H1 (cell line): ENCODE measurements around the gene COMT. TPM values are rescaled to one million over a fixed set of nuclear protein-coding genes. Genes with fewer than 3 reads are reported as not detected.

ENCODE experiments used
- CTCF ChIA-PET: fragments of 300-600 bp; sonication (Branson Sonifier 250); formaldehyde crosslinking; loops from one replicate; lab custom pipeline; 2021; ENCODE audit not compliant: partially characterized antibody; lab: Charles Lee
- POLR2A ChIA-PET: fragments of 300-600 bp; sonication (Branson Sonifier 250); formaldehyde crosslinking; loops from one replicate; lab custom pipeline; 2021; ENCODE audit warnings: inconsistent platforms; ENCODE audit not compliant: partially characterized antibody; lab: Charles Lee
- DNase-seq, 2 experiments: peaks; one replicate each; pipeline versions ENCODE4 v3.0.0 to v3.0.0-alpha.2; 2010 to 2022; ENCODE audit warnings: low spot score in 2 of 2, low read depth in 1 of 2, mixed read lengths in 1 of 2
- FAIRE-seq: peaks from 2 replicates; lab custom pipeline; 2011; peaks lifted over from hg19 to GRCh38; lab: Jason Lieb, UNC
- H2AFZ ChIP-seq: 2 replicates; pipeline ENCODE4 v1.8.1; 2012; ENCODE audit warnings: low read length, inconsistent platforms
- H2AK5ac ChIP-seq: 2 replicates; pipeline ENCODE4 v1.6.1; 2013; ENCODE audit warnings: low read depth, low read length
- H2BK120ac ChIP-seq: replicated peaks from 2 replicates; pipeline ENCODE3; 2013; ENCODE audit warnings: low read depth, low read length, inconsistent platforms
- H2BK12ac ChIP-seq: 2 replicates; pipeline ENCODE4 v1.6.1; 2013; ENCODE audit warnings: low read depth, low read length
- H2BK15ac ChIP-seq: 2 replicates; pipeline ENCODE4 v1.6.1; 2013; ENCODE audit warnings: low read length
- H2BK20ac ChIP-seq: 2 replicates; pipeline ENCODE4 v1.6.1; 2013; ENCODE audit warnings: low read length
- H2BK5ac ChIP-seq: 2 replicates; pipeline ENCODE4 v1.6.1; 2013; ENCODE audit warnings: low read depth, low read length
- H3K14ac ChIP-seq: 2 replicates; pipeline ENCODE4 v1.6.1; 2013; ENCODE audit warnings: inconsistent platforms; ENCODE audit not compliant: insufficient read length
- H3K18ac ChIP-seq: 2 replicates; pipeline ENCODE4 v1.6.1; 2013; ENCODE audit warnings: low read length; ENCODE audit errors: extremely low read depth
- H3K23ac ChIP-seq: 2 replicates; pipeline ENCODE4 v1.6.1; 2013; ENCODE audit warnings: inconsistent platforms; ENCODE audit not compliant: insufficient read length
- H3K23me2 ChIP-seq: 2 replicates; pipeline ENCODE4 v1.6.1; 2013; ENCODE audit warnings: low read depth, low read length
- H3K27ac ChIP-seq: 2 replicates; pipeline ENCODE4 v1.6.1; 2011; ENCODE audit warnings: low read depth, low read length, inconsistent platforms
- H3K27me3 ChIP-seq, 4 experiments: replicated peaks in 1 of 4; 1 replicate in 1 of 4; 2 replicates in 3 of 4; pipeline versions ENCODE4 v1.6.1 to v1.8.1; 2011 to 2013; ENCODE audit warnings: low read length in 3 of 4, mild to moderate bottlenecking in 3 of 4, inconsistent platforms in 2 of 4, mixed read lengths in 2 of 4, moderate library complexity in 1 of 4; ENCODE audit not compliant: control insufficient read depth in 3 of 4, insufficient read depth in 3 of 4; ENCODE audit errors: extremely low read depth in 1 of 4
- H3K36me3 ChIP-seq, 4 experiments: 2 replicates each; pipeline versions ENCODE4 v1.6.1 to v1.8.1; 2011 to 2013; ENCODE audit warnings: mild to moderate bottlenecking in 4 of 4, low read length in 3 of 4, moderate library complexity in 2 of 4, control low read depth in 1 of 4, inconsistent platforms in 1 of 4; ENCODE audit not compliant: insufficient read depth in 4 of 4, control insufficient read depth in 2 of 4
- H3K4ac ChIP-seq: replicated peaks from 2 replicates; pipeline ENCODE3; 2013; ENCODE audit warnings: low read length, low read depth, mixed read lengths, inconsistent platforms; ENCODE audit not compliant: insufficient read length
- H3K4me1 ChIP-seq, 4 experiments: replicated peaks in 1 of 4; 1 replicate in 1 of 4; 2 replicates in 3 of 4; pipeline versions ENCODE4 v1.6.1 to v1.8.1; 2011 to 2013; ENCODE audit warnings: low read length in 3 of 4, inconsistent platforms in 2 of 4, mixed read lengths in 1 of 4; ENCODE audit not compliant: insufficient read depth in 4 of 4, control insufficient read depth in 3 of 4
- H3K4me2 ChIP-seq, 2 experiments: 2 replicates each; pipeline versions ENCODE4 v1.6.1 to v1.8.1; 2011 to 2013; ENCODE audit warnings: low read depth in 2 of 2, low read length in 2 of 2, control low read depth in 1 of 2, inconsistent platforms in 1 of 2, mild to moderate bottlenecking in 1 of 2; ENCODE audit not compliant: insufficient read depth in 1 of 2
- H3K4me3 ChIP-seq, 4 experiments: fragments of 200-600, 300-600 bp in 1 of 4; sonication (generic), shearing (Covaris generic), sonication (Bioruptor Twin) in 1 of 4; 2 replicates each; pipeline versions ENCODE4 v1.5.1 to v1.8.1; 2011 to 2016; ENCODE audit warnings: low read length in 4 of 4, low read depth in 3 of 4, control low read depth in 2 of 4, inconsistent platforms in 2 of 4, mild to moderate bottlenecking in 2 of 4, mixed read lengths in 1 of 4, moderate library complexity in 1 of 4; ENCODE audit not compliant: insufficient read depth in 2 of 4; ENCODE audit errors: extremely low read depth in 1 of 4
- H3K56ac ChIP-seq: replicated peaks from 2 replicates; pipeline ENCODE3; 2013; ENCODE audit warnings: low read depth, mild to moderate bottlenecking, mixed read lengths, low read length, inconsistent platforms; ENCODE audit not compliant: insufficient read length
- H3K79me1 ChIP-seq: 2 replicates; pipeline ENCODE4 v1.6.1; 2013; ENCODE audit warnings: low read depth, low read length, control low read depth
- H3K79me2 ChIP-seq, 2 experiments: 2 replicates each; pipeline versions ENCODE4 v1.6.1 to v1.8.1; 2012 to 2013; ENCODE audit warnings: low read length in 2 of 2, mild to moderate bottlenecking in 2 of 2, inconsistent platforms in 1 of 2; ENCODE audit not compliant: insufficient read depth in 2 of 2, control insufficient read depth in 1 of 2
- H3K9ac ChIP-seq, 4 experiments: replicated peaks in 1 of 4; 1 replicate in 1 of 4; 2 replicates in 3 of 4; pipeline versions ENCODE4 v1.6.1 to v1.8.1; 2011 to 2013; ENCODE audit warnings: low read depth in 3 of 4, low read length in 3 of 4, control low read depth in 2 of 4, mild to moderate bottlenecking in 2 of 4, moderate library complexity in 2 of 4, inconsistent platforms in 1 of 4; ENCODE audit errors: extremely low read depth in 1 of 4
- H3K9me3 ChIP-seq, 2 experiments: 2 replicates each; pipeline versions ENCODE4 v1.6.1 to v1.8.1; 2012 to 2013; ENCODE audit warnings: mild to moderate bottlenecking in 2 of 2, moderate library complexity in 2 of 2, control low read depth in 1 of 2, inconsistent platforms in 1 of 2, low read depth in 1 of 2, low read length in 1 of 2, mixed read lengths in 1 of 2; ENCODE audit not compliant: insufficient read depth in 2 of 2
- H4K20me1 ChIP-seq, 2 experiments: replicated peaks in 1 of 2; 2 replicates each; pipeline versions ENCODE3 to v1.8.1; 2011 to 2013; ENCODE audit warnings: inconsistent platforms in 2 of 2, low read length in 2 of 2, mild to moderate bottlenecking in 1 of 2; ENCODE audit not compliant: insufficient read depth in 2 of 2, control insufficient read depth in 1 of 2
- H4K5ac ChIP-seq: 2 replicates; pipeline ENCODE4 v1.6.1; 2013; ENCODE audit warnings: low read length, low read depth, mixed read lengths, inconsistent platforms; ENCODE audit not compliant: insufficient read length
- H4K8ac ChIP-seq: 2 replicates; pipeline ENCODE4 v1.8.0; 2013; ENCODE audit warnings: mild to moderate bottlenecking, moderate library complexity, low read length, inconsistent platforms; ENCODE audit not compliant: insufficient read depth; ENCODE audit errors: extremely low read depth
- H4K91ac ChIP-seq: replicated peaks from 2 replicates; pipeline ENCODE3; 2013; ENCODE audit warnings: low read length, mixed read lengths, inconsistent platforms; ENCODE audit not compliant: insufficient read length
- HDAC6 ChIP-seq: IDR thresholded peaks from one replicate; pipeline ENCODE4 v1.7.1; 2012; ENCODE audit warnings: low read depth, mild to moderate bottlenecking, inconsistent platforms, low read length, moderate library complexity
- WGBS, 2 experiments: shearing (Covaris generic) in 1 of 2; methylation state at CpG; one replicate each; pipeline versions ENCODE4 v1.1.6 to v1.1.7; 2013 to 2015; ENCODE audit warnings: low lambda C conversion rate in 2 of 2, mixed read lengths in 2 of 2, inconsistent platforms in 1 of 2, low coverage in 1 of 2, missing lambda C conversion rate in 1 of 2; ENCODE audit not compliant: insufficient replicate concordance in 2 of 2, insufficient coverage in 1 of 2, insufficient read length in 1 of 2; ENCODE audit errors: extremely low coverage in 1 of 2, missing lambda C conversion rate in 1 of 2; 5-methylcytosine and 5-hydroxymethylcytosine counted together
- polyA plus RNA-seq, 7 experiments: library from polyadenylated mRNA; depleted of rRNA in 3 of 7; stranded (reverse) in 5 of 7; unstranded in 2 of 7; fragments of >200 nt in 5 of 7; fragments of 200-250 nt in 2 of 7; gene quantifications; 1 replicate in 5 of 7; 2 replicates in 1 of 7; 4 replicates in 1 of 7; pipeline versions ENCODE4 v1.2.1 to v1.2.3, GENCODE V29; 2011 to 2013; ENCODE audit warnings: missing spikeins in 2 of 7, mixed read lengths in 2 of 7
- total RNA-seq: library from RNA; stranded (reverse); fragmentation: NEBNext Ultra II Directional; extraction: Animal tissue kit (Norgen Biotek cat#: 25700); gene quantifications from 2 replicates; pipeline ENCODE4 v1.2.1, GENCODE V29; 2021

COMT gene
- total and polyA plus RNA-seq, 2 of the 8 experiments (the other 6 are each of a cell fraction or from before 2014, with no cell fraction given): 15.2 to 33.7 TPM

GRCh38 chr22:19933341-19934241, 8.0 kb upstream of the COMT start:
- H3K4ac ChIP-seq: no peak overlapping the region
- H3K27ac ChIP-seq: no peak overlapping the region; the same call in 1 of the 2 replicates
- no peak overlapping the region for H3K18ac ChIP-seq
- POLR2A ChIA-PET: interaction anchor here (0.6 kb wide), 1 partner anchor 495 kb away, joined by 3 read pairs; no protein-coding TSS in a partner anchor
- H4K91ac ChIP-seq: no peak overlapping the region
- H3K36me3 ChIP-seq: no peaks in the 10 kb centered on the region
- H2BK15ac ChIP-seq: no peak overlapping the region
- H2AFZ ChIP-seq: no peak overlapping the region
- no peak overlapping the region for H3K56ac ChIP-seq
- no peak overlapping the region for H3K4me2 ChIP-seq
- H2BK12ac ChIP-seq: no peak overlapping the region
- 85% methylated on average over 9 of the region's 9 CpGs; no CpG with 5 or more reads in 1 of the 2 experiments for WGBS, 2 experiments
- H4K5ac ChIP-seq: no peak overlapping the region
- H3K9me3 ChIP-seq: no peaks in the 10 kb centered on the region
- H3K14ac ChIP-seq: no peak overlapping the region
- CTCF ChIA-PET: interaction anchor here (0.6 to 1.8 kb wide), 7 partner anchors 14 to 997 kb away, joined by 3 to 7 read pairs (median 5); no protein-coding TSS in a partner anchor
- H3K79me2 ChIP-seq: no peaks in the 10 kb centered on the region
- no peaks in the 10 kb centered on the region for H3K4me1 ChIP-seq
- FAIRE-seq (no peak), DNase-seq (no peak)
- H4K20me1 ChIP-seq: peaks cover 0 to 1% of the 10 kb centered on the region in 2 experiments
- TF ChIP-seq HDAC6: no peak
- H2BK20ac ChIP-seq: no peak overlapping the region
- no peak overlapping the region for H2BK5ac ChIP-seq
- no peak overlapping the region for H4K8ac ChIP-seq
- no peak overlapping the region for H2AK5ac ChIP-seq
- H3K9ac ChIP-seq: no peak overlapping the region
- H3K27me3 ChIP-seq: no peaks in the 10 kb centered on the region
- no peak overlapping the region for H3K4me3 ChIP-seq
- no peak overlapping the region for H2BK120ac ChIP-seq
- H3K23me2 ChIP-seq: no peaks in the 10 kb centered on the region
- no peaks in the 10 kb centered on the region for H3K79me1 ChIP-seq
- no peak overlapping the region for H3K23ac ChIP-seq
